HG03469 (cell line): ENCODE results near the gene FAM83C.

ENCODE experiments used
- ATAC-seq: cut with Tn5 transposase; IDR thresholded peaks from one replicate; pipeline ENCODE4 v1.9.1; 2021; ENCODE audit warnings: mild to moderate bottlenecking, moderate library complexity, moderate number of reproducible peaks; ENCODE audit not compliant: unreplicated experiment

Gene FAM83C

DNA sequence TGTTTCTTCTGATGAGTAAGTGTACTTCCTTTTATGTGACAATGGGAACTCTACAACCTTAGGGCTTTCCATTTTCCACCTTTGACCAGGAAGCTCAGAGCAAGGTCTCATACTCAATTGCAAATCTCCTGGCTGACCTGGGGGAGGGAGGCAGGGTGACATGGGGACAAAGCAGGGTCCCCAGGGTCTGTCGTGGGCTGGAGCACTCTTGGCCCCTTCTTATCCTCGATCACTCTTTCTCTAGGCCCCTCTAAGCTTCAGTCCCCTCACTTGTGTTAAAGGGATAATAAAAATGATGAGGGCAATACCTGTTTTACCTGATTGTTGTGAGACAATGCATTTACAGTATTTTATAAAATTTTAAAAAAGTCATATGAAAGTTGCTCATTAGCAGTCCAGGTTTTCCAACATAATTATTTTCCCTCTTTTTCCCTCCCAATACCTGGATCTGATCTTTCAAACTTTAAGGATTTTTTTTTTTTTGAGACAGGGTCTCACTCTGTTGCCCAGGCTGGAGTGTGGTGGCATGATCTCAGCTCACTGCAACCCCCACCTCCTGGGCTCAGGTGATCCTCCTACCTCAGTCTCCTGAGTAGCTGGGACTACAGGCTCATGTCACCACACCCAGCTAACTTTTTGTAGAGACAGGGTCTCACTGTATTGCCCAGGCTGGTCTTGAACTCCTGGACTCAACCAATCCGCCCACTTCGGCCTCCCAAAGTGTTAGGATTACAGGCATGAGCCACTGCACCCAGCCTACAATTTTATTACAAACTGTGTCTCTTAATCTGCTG is 8.4 kb upstream of the FAM83C start:
- ATAC-seq: no peak

DNA sequence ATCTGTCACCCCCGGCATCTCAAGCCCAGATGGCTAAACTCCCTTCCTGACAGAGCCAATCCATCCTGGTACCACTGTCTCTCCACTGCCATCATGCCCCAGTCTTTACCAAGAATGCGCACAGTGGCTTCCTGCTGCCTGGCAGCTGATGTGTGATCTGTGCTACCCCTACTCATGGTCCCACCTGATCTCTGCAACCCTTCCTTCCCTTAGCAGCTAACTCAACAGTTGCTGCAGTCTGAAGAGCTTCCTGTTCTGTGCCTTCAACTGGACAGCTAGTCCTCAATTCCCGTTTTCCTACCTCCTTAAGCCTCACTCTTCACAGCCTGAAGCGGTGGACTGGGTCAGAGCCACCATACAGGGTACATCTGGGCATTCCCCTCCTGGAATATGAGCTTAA is 7.6 kb upstream of the FAM83C start:
- no peak for ATAC-seq

DNA sequence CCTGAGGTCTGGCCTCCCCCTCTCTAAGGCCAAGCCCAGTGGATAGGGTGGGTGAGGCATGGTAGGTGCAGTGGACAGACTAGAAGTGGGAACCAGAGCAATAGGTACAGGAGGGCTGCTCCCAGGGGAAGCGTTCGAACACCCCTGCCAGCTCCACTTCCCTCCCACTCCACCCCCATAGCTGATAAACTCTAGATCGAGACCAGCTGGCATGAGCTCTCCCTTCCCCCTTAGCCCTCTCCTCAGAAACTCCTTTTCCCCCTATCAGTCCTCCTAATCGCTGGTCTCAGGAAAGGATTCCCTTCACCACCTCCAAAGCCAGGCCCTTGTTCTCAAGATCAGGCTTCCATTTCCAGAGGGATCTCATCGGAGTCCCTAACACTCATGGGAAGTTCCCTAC is 6.0 kb upstream of the FAM83C start:
- no peak for ATAC-seq

DNA sequence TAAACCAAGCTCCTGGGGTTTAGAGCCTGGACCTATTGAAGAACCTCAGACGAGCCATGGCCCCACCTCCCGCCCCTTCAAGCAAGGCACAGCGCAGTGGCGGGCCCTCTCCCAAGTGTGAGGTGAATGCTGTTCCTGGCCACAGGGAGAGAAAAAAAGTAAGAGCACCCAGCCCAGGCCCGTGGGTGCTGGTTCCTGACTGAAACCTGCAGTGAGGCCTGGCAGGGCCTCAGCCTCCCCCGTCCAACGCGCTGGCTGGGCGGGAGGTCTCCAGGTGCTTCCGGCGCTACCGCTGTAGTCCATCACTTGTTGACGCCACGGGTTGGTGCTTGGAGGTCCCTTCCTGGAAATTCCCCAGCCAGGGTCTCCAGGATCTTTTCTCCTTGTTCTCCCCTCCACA is 5.5 kb upstream of the FAM83C start:
- ATAC-seq: no peak

DNA sequence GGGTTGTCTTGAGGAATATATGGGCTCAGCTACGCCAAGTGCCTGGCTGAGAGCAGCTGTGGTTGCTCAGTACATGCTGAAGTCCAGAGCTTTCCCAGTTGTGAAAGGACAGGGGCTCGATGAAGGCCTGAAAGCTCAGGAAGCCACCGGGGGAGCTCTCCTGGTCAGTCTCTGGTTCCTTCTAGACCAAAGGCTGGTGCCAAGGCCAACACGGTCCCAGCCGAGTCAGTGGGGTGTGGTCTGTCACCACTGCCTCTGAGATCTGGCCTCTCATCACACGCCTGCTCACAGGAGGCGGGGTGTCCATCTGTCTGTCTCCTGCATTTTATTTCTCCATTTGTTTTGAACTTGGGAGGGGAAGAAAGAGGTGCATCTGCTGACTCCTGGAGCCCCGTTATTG is 4.9 kb upstream of the FAM83C start:
- no peak for ATAC-seq

DNA sequence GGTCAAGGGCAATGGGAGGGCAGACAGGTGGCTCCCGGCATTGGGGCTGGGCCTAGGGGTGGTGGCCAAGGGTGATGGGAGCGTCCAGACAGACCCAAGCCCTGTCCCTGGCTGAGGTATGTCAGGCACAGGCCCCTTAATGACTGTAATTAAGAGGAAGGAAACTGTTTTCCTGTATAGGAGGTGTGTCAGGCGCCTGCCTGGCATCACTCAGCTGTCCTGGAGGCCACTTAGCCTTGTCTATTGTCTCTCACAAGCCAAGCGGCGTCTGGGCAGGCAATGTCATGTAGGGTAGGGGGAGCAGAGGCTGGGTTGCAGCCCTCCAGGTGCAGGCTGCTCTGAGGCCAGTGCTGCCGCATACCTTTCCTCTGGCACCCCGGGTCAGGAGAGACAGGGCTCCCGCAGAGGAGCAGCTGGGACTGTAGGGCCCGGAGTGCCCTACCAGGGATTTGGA is 3.9 kb upstream of the FAM83C start:
- ATAC-seq: no peak

DNA sequence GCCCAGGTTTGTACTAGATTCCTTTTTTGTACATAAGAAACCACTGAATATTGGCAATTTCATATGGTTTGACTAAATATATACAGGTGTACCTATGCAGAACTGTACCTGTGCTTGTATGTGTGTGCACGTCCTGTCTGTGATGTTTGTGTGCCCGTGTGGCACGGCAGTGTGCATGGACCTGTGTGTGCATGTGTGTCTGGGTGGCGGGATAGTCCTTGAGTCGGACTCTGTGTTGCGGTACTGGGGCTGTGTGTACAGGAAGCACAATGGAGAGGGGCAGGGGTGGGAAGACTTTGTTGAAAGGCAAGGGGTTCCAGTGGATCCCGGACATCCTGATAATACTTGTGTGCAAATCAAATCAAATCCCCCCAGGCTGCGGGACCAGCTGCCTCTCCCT is 3.4 kb upstream of the FAM83C start:
- ATAC-seq: no peak

DNA sequence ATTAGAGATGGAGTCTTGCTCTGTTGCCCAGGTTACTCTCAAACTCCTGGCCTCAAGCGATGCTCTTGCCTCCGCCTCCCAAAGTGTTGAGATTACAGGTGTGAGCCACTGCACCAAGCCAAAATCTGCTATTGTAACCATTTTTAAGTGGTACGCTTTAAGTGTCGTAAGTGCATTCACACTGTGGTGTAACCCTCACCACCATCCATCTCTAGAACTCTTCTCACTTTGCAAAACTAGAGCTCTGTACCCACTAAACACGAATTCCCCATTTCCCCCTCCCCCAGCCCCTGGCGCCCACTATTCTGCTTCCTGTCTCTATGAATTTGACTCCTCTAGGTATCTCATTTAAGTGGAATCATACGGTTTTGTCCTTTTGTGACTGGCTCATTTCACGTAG is 2.8 kb upstream of the FAM83C start:
- no peak for ATAC-seq

DNA sequence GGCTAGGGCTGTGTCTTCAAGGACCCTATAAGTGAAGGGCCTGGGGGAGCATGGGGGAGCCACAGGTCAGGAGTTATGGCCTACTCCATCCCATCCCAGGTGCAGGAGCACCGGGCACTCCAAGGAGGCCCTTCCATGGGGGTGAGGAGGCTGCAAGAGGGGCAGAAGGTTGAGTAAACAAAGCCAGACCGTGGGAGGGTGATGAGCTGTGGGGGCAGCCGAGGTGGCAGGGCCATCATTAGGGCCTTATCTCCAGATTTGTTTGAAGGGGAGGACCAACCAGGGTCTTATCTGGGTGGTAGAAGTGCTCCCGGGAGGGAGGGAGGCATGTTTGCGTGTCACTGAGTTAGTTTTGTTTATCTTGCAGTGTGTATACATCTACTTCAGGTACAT is 2.1 kb upstream of the FAM83C start:
- no peak for ATAC-seq

DNA sequence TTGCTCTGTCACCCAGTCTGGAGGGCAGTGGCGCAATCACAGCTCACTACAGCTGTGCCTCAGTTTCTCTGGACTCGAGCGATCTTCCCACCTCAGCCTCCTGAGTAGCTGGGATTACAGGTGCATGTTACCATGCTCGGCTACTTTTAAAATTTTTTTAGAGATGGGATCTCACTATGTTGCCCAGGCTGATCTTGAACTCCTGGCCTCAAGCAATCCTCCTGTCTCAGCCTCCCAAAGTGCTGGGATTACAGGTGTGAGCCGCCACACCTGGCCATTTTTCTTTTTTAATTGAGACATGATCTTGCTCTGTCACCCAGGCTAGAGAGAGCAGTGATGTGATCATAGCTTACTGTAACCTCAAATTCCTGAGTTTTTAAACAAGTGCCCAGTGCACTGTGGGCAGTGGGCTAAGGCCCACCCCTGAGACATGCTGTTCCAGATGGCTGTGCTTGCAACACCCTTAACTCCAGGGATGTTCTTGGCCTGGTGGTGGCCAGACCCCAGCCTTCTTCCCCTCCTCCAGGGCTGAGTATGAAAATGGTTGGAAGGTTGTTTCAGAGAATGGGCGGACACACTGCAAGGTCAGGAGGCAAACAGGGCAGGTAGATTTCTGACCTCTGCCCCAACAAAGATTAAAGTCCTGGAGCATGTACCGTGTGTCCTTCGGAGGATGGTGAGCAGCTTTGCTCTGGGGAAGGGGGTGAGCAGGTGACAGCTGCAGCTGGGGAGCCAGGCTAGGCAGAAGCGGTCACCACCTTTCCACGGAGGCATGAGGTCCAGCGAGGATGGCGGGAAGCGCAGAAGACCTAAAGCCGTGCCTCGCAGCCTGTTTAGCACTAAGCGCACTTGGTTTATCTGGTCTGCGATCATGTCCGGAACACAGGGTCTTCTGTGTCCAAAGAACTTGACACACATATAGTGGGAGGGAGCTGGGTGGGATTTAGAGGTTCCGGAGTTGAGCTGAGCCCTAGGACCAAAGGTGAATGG is 1.4 kb upstream of the FAM83C start:
- ATAC-seq: no peak

DNA sequence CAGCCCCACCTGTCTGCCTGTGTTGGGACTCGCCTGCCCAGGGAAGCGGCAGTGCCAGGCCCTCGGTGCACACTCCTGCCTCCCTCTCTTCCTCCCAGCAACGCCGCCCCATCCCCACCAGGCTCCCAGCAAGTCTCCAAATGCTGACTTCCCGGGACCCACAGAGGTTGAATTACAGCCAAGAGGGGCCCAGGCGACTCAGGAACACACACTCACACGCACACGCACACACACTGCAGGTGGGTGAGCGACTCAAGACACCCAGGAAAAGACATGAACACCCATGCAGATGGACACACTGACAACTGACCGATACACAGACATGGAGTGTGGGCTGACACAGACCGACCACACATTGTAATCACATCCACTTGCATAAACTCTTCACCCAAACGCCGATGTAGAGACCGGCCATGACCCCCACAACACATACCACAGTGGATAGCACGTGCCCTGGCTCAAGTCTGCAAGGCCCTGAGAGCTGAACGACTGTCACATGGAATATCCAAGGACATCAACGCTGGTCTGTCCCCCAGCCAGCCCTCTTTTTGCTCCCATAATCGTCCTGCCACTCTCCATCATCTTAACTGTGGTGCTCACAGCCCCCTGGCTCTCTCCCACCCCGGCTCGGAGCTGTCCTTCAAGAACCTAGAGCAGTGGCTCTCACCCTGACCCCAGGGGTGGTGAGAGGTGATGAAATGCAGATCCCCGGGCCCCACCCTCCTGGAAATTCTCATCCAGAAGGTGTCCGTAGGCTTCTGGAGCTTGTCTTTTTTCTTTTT is 470 bp upstream of the FAM83C start:
- ATAC-seq: no peak

DNA sequence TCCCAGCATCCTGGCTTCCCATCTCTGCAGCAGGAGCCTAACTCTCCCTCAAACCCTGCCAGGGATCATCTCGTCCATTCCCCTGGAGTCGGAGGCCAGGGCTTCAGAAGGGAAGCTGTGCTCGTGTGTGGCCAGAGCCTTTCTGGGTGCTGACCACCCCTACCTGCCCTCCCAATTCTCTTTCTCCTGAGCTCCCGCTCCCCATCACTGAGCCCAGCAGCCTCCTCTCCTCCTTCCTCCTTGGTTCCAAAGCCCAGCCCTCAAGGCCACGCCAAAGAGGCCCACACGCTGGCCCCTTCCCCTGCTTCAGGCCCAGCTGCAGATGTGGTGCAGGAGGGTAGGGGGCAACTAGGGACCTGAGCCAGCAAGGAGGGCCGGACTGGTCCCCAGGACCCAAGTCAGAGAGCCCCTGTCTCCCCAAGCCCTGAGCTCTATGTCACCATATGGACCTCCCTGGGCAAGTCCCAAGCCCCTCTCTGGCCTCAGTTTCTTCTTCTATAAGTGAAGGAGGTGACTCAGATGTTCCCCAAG is 1.3 kb downstream of the FAM83C start:
- no peak for ATAC-seq

DNA sequence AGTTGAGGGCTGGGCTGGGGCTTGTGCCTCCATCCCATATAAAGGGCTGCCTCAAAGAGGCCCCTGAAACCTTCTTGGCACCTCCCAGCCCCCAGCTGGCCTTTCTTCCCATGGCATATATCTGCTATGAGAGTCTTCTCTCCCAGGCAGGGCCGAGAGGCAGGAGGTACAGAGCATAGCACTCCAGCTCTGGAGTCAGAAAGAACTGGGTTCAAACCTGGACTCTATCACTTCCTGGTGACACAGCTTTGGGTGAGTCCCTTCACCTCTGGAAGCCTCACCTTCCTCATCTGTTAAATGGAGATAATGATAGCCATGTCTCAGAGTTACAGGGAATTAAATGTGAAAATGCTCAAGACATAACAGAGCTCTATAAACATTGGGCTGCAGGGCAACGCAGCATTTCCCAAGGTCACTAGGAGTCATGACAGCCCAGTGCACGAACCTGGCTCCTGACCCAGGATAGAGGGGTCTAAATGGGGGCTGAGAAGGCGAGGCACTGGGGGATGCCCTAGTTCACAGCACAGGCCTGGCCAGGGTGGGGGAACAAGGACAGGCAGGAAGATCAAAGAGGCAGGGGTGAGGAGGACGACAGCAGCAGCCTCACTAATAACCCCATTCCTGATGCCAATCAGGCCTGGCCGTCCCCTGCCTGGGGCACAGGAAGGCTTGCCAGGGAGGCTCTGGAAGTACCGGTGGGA is 1.9 kb downstream of the FAM83C start:
- no peak for ATAC-seq

DNA sequence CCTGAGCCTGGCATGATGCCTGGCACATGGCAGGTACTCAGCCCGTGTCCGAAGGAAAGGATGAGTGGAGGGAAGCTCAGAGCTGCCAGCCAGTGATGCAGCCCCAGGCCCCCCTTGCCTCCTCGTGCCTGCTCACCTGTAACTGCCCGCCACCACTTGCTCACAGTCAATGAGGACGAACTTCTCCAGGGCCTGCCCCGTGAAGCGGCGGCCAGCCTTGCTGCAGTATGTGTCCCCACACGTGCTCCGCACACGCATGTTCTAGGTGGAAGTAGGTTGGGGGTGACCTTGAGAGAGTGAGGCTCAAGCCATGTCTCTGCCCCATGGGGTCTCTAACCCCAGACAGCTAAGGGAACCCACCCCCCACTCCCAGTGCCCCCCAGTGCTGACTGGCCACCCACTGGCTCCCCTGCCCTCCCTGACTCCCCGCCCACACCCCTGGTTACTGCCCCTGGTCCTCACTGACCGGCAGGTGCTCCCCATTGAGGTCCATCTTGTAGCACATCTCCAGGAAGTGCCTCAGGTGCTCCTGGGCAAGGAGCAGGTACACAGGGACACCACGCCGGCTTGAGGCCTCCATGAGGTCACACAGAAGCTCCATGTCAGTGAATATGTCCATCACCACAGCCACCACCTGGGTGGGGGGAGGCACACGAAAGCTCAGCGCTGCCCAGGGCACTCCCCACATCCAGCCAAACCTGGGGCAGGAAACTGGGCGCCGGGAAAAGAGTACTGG is 3.7 kb downstream of the FAM83C start:
- no peak for ATAC-seq

DNA sequence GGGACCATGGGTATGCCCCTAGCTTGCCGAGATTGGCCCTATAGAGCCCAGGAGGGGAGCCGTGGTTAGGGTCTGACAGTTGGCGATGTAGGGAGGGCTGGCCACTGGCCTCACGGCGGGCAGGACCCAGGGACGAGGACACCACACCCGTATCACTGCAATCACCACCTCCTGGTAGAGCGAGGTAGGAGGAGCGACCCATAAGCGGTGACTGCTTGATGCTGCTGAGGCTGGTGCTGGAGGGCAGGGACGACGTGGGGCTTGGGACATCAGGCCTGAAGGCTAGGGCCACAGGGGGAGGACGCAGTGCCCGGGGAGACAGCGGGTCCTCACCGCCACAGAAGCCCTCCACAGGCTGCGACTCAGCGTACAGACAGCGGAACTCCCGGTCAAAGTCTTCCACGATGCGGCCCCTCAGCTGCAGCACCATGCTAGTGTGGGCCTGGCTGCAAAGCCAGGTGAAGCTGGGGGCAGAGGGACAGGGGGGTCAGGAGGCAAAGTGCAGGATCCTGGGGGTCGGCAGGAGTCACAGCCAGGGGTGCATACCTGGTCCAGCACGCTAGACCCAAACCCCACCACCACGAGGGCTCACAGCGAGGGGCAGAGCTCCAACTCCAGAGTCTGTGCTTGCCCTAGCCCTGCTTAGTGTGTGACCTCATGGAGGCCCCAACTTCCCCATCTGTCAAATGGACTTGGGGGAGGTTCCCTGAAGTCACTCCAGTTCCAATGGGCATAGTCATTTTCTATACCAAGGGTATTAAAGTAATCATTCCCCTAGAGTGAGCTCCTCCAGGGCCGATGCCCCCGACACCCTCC is 4.5 kb downstream of the FAM83C start:
- ATAC-seq: no peak

DNA sequence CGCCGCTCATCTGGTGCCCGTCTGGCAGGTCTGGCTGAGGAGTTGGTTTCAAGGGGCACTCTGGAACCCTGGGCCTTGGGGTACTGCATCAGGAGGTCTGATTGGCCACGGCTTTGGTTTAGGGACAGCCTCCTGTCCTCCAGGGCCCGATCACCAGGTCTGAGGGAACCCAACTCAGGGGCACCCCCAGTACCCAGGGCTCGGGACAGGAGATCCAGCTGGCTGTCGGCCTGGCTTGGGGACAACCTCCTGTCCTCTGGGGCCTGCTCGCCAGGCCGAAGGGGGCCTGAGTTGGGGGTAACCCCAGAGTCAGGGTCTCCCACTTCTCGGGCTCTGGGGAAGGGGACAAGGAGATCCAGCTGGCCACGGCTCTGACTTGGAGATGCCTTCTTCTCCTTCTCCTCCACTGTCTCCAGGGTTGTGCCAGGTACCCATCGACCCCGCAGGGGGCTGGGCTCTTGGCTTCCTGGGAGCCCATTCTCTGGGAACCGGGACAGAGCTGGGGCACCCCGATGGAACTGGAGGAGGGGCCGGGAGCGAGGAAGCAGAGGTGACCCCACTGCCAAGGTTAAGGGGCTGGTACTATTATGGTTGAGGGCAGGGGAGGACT is 5.2 kb downstream of the FAM83C start:
- ATAC-seq: no peak

DNA sequence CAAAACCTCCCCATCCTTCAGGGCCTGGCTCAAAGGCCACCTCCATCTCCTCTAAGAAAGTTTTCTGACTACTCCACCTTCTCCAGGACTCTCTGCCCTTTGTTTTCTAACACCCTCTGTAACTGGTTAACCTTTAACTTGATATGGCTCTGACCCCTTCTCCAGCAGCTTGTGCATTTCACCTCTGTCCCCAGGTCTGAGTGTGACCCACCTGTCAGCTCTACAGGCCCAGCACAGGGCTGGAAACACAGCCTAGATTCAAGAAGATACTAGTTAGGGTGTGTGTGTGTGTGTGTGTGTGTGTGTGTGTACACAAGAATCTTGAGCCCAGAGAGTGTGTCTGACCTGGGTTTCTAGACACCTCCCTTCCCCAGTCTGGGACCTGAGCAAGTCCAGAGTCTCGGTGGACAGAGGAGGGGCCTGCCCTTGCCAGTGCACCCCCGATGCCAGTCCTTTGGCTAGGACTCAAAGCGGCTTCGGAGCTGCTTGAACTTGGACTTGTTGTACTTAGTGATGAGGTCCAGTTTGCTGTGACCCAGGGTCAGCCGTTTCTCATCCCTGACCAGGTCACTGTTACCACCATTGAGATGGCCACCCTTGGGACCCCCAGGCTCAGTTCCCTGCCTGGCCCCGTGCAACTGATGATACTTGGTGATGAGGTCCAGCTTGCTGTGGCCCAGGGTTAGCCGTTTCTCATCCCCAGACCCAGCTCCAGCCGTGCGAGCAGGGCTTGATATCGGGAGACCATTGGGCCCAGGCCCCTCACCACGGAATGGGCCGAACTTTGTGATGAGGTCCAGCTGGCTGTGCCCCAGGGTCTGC is 5.9 kb downstream of the FAM83C start:
- no peak for ATAC-seq

DNA sequence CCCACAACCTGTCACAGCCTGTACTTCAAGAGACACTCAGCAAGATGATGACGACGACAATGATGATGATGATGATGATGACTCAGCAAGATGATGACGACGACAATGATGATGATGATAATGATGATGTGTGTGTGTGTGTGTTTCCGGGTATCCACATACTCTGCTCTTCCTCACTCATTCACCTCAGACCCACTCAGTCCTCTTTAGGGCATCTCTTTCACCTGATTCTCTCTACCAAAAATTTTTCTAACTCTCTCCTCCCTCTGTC is 6.5 kb downstream of the FAM83C start:
- ATAC-seq: no peak
